ENCODE results near the gene SLC30A4.

SLC30A4 gene

DNA sequence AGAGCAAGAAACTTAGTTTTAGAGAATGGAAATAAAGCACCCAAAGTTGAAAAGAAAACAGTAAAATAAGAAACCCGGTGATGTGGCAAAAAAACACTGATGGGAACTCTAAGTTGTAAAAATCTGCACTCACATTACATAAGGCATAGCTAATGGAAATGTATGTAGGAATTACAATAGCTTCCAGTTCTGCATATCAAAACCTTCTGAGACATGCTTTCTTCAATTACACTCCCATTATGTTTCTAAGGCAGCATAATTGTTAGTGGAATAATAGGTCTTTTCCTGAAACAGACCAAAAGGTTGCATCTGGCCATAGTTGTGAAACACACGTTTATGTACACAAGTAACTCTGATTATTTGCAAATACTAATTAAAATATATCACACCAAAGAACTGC is 41.4 kb downstream of the SLC30A4 start:
- Mint-ChIP-seq H3K4me3 (no peak overlapping the region), H3K36me3 (ENCODE audit: low read depth) (no peaks in the 10 kb centered on the region), H3K27me3 (ENCODE audit: low read depth) (no peaks in the 10 kb centered on the region), H3K4me1 (no peaks in the 10 kb centered on the region), H3K27ac (no peak overlapping the region), H3K9me3 (no peaks in the 10 kb centered on the region)
- TF ChIP-seq, protein P1, sequence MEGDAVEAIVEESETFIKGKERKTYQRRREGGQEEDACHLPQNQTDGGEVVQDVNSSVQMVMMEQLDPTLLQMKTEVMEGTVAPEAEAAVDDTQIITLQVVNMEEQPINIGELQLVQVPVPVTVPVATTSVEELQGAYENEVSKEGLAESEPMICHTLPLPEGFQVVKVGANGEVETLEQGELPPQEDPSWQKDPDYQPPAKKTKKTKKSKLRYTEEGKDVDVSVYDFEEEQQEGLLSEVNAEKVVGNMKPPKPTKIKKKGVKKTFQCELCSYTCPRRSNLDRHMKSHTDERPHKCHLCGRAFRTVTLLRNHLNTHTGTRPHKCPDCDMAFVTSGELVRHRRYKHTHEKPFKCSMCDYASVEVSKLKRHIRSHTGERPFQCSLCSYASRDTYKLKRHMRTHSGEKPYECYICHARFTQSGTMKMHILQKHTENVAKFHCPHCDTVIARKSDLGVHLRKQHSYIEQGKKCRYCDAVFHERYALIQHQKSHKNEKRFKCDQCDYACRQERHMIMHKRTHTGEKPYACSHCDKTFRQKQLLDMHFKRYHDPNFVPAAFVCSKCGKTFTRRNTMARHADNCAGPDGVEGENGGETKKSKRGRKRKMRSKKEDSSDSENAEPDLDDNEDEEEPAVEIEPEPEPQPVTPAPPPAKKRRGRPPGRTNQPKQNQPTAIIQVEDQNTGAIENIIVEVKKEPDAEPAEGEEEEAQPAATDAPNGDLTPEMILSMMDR (IDR thresholded peaks at IDR 0.05; ENCODE audit: unreplicated experiment in 3 of 3): no peak

DNA sequence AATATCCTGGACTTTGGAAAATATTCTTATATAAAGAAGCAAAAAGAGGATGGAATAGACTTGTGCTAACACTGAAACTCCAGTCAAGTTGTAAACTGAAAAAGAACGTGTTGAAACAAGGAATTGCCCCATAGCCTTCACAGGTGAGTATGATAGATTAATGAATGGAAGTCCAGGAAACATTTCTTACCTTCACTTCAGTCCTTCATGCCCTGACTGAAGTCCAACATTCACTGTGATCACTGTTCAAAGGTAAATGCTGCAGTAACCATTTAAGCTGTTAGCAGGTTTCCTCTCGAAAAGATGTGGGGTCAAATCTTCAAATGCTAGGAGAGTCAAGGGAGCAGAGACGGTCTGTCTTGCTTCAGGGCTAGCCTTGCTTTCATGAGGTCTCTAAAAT is 46.1 kb downstream of the SLC30A4 start:
- TF ChIP-seq, protein P1 (IDR thresholded peaks at IDR 0.05; ENCODE audit: unreplicated experiment in 3 of 3): no peak
- Mint-ChIP-seq H3K27ac (no peak overlapping the region), H3K9me3 (no peaks in the 10 kb centered on the region), H3K27me3 (ENCODE audit: low read depth) (peaks cover 6% of the 10 kb centered on the region), H3K4me3 (no peak overlapping the region), H3K36me3 (ENCODE audit: low read depth) (no peaks in the 10 kb centered on the region), H3K4me1 (no peaks in the 10 kb centered on the region)

DNA sequence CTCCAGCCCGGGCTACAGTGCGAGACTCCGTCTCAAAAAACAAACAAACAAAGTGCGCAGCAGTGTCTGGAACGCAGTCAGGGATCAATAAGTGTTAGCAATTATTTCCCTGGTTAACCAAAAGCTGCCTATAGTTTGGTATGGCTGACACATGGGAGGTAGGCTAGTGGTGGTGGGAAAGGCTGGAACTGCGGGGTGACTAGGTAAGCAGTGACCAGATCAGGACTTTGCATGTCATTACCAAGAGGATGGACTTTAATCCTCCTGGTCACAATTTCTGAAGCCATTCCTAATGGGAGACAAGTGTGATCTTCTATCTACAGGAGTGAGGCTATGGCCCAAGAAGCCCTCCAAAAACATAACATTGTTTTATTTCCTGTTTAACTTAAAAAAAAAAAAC is 47.8 kb downstream of the SLC30A4 start:
- no peak overlapping the region for H3K4me3 Mint-ChIP-seq
- H3K27me3 Mint-ChIP-seq (ENCODE audit: low read depth): peaks cover 14% of the 10 kb centered on the region
- no peaks in the 10 kb centered on the region for H3K9me3 Mint-ChIP-seq
- H3K27ac Mint-ChIP-seq: no peak overlapping the region
- no peaks in the 10 kb centered on the region for H3K4me1 Mint-ChIP-seq
- TF ChIP-seq, protein P1 (IDR thresholded peaks at IDR 0.05; ENCODE audit: unreplicated experiment in 3 of 3): no peak
- no peaks in the 10 kb centered on the region for H3K36me3 Mint-ChIP-seq (ENCODE audit: low read depth)

DNA sequence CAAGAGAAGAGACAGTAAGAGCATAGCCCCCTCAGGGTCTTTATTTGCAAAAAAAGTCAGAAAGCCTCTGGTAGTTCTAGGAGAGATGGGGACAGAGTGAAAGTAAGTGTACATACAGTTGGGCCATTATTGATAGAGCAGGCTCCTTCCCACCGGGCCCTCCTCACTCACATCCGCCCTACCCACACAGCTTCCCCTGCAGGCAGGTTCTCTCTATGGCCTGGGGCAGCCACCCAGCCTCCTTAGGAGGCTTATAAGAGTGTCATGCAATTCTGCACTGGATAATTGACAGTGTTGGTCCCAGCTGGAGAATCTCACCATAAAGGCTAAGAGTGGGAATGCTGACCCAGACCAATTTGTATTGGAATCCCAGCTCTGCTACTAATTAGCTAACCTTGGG is 49.5 kb downstream of the SLC30A4 start:
- Mint-ChIP-seq H3K9me3 (no peaks in the 10 kb centered on the region), H3K4me3 (no peak overlapping the region), H3K36me3 (ENCODE audit: low read depth) (no peaks in the 10 kb centered on the region), H3K27ac (no peak overlapping the region), H3K4me1 (no peaks in the 10 kb centered on the region), H3K27me3 (ENCODE audit: low read depth) (peaks cover 22% of the 10 kb centered on the region)
- TF ChIP-seq, protein P1 (IDR thresholded peaks at IDR 0.05; ENCODE audit: unreplicated experiment in 3 of 3): no peak

DNA sequence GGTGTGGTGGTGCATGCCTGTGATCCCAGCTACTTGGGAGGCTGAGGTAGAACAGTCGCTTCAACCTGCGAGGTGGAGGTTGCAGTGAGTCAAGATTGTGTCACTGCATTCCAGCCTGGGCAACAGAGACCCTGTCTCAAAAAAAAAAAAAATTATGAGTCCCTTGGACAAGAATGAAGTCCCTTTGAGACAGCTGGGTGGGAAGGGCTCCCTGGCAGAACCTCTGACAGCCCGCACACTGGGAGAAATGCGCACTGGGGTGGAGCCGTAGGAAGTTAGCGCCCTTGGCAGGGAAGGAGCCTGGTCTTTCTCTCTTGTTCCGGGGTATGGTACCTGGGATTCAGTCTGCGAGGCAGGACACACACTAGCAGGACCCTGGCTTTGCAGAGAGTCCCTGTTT is 51.4 kb downstream of the SLC30A4 start:
- no peak overlapping the region for H3K27ac Mint-ChIP-seq
- H3K9me3 Mint-ChIP-seq: no peaks in the 10 kb centered on the region
- H3K36me3 Mint-ChIP-seq (ENCODE audit: low read depth): no peaks in the 10 kb centered on the region
- no peaks in the 10 kb centered on the region for H3K4me1 Mint-ChIP-seq
- H3K4me3 Mint-ChIP-seq: no peak overlapping the region
- TF ChIP-seq, protein P1 (IDR thresholded peaks at IDR 0.05; ENCODE audit: unreplicated experiment in 3 of 3): no peak
- H3K27me3 Mint-ChIP-seq (ENCODE audit: low read depth): peaks cover 22% of the 10 kb centered on the region

DNA sequence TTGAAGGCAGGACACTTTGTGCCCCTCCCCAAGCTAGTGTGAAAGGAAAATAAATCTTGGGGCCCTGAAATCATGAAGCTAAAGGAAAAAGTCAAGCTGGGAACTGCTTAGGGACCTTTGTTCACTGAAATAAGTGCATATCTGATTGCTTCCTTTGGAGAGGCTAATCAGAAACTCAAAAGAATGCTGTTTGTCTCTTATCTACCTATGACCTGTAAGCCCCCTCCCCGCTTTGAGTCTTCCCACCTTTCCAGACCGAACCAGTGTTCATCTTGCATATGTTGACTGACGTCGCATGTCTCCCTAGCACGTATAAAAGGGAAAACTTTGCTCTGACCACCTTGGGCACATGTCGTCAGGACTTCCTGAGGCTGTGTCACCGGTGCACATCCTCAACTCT is 53.1 kb downstream of the SLC30A4 start:
- Mint-ChIP-seq H3K27ac (no peak overlapping the region), H3K36me3 (ENCODE audit: low read depth) (no peaks in the 10 kb centered on the region), H3K4me3 (no peak overlapping the region), H3K27me3 (ENCODE audit: low read depth) (peaks cover 22% of the 10 kb centered on the region), H3K9me3 (peaks cover 2% of the 10 kb centered on the region), H3K4me1 (no peaks in the 10 kb centered on the region)
- TF ChIP-seq, protein P1 (IDR thresholded peaks at IDR 0.05; ENCODE audit: unreplicated experiment in 3 of 3): no peak
